Chondrocyte (in vitro differentiated cells): ENCODE measurements around the gene CECR2. TPM values are rescaled to one million over a fixed set of nuclear protein-coding genes. Genes with fewer than 3 reads are reported as not detected.

Source experiments
- DNase-seq: peaks from one replicate; pipeline ENCODE4 v3.0.0; 2021; ENCODE audit warnings: mixed read lengths, low spot score
- H3K27ac Mint-ChIP-seq: one replicate; pipeline ENCODE4 v1.8.0; 2021; ENCODE audit warnings: mild to moderate bottlenecking, moderate library complexity, mixed read lengths; ENCODE audit not compliant: unreplicated experiment
- H3K27me3 Mint-ChIP-seq: 2 replicates; pipeline ENCODE4 v1.8.0; 2021; ENCODE audit warnings: low read depth, mixed read lengths
- H3K36me3 Mint-ChIP-seq: 2 replicates; pipeline ENCODE4 v1.8.0; 2021; ENCODE audit warnings: low read depth, mixed read lengths
- H3K4me1 Mint-ChIP-seq: 2 replicates; pipeline ENCODE4 v1.8.0; 2021; ENCODE audit warnings: low read depth, mild to moderate bottlenecking, mixed read lengths
- H3K4me3 Mint-ChIP-seq: one replicate; pipeline ENCODE4 v1.8.0; 2021; ENCODE audit warnings: mild to moderate bottlenecking, moderate library complexity, mixed read lengths; ENCODE audit not compliant: unreplicated experiment
- H3K9me3 Mint-ChIP-seq: 2 replicates; pipeline ENCODE4 v1.8.0; 2021; ENCODE audit warnings: low read depth, mixed read lengths
- total RNA-seq: library from RNA; stranded (reverse); gene quantifications from 3 replicates; pipeline ENCODE4 v1.2.1, GENCODE V29; 2021
- TF ChIP-seq, protein P1 (sequence below): fragments of 200-600 bp; sonication (generic); IDR thresholded peaks from 2 replicates; pipeline ENCODE4 v1.5.0; 2021; ENCODE audit warnings: antibody characterized with exemption, mild to moderate bottlenecking, moderate library complexity

Gene CECR2
- total RNA-seq, 1 donor from 2014 or later: 0.20 TPM

DNA sequence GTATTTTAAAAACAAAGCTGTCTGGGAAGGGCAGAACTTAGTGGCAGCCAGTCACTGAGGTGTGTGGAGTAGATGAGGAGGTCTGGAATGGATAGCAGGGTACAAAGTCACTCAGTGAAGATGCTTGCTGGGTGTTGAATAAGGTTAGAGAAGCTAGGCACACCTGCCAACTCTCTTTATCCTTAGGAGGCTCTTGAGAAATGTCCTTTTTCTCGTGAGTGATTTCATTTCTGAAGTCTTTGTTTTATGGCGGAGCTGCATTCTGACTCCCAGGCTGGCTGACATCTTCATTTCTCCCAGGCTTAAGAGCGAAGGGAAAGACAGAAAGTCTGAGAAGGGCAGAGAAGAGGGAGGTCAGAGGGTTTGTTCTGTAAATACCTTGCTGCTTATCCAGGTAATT is 31.0 kb downstream of the CECR2 start:
- H3K4me1 Mint-ChIP-seq: peaks cover 4% of the 10 kb centered on the region
- H3K4me3 Mint-ChIP-seq: no peak overlapping the region
- DNase-seq: no peak
- no peaks in the 10 kb centered on the region for H3K36me3 Mint-ChIP-seq
- H3K27me3 Mint-ChIP-seq: no peaks in the 10 kb centered on the region
- TF ChIP-seq, protein P1, sequence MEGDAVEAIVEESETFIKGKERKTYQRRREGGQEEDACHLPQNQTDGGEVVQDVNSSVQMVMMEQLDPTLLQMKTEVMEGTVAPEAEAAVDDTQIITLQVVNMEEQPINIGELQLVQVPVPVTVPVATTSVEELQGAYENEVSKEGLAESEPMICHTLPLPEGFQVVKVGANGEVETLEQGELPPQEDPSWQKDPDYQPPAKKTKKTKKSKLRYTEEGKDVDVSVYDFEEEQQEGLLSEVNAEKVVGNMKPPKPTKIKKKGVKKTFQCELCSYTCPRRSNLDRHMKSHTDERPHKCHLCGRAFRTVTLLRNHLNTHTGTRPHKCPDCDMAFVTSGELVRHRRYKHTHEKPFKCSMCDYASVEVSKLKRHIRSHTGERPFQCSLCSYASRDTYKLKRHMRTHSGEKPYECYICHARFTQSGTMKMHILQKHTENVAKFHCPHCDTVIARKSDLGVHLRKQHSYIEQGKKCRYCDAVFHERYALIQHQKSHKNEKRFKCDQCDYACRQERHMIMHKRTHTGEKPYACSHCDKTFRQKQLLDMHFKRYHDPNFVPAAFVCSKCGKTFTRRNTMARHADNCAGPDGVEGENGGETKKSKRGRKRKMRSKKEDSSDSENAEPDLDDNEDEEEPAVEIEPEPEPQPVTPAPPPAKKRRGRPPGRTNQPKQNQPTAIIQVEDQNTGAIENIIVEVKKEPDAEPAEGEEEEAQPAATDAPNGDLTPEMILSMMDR: no peak
- H3K9me3 Mint-ChIP-seq: no peaks in the 10 kb centered on the region
- no peak overlapping the region for H3K27ac Mint-ChIP-seq

DNA sequence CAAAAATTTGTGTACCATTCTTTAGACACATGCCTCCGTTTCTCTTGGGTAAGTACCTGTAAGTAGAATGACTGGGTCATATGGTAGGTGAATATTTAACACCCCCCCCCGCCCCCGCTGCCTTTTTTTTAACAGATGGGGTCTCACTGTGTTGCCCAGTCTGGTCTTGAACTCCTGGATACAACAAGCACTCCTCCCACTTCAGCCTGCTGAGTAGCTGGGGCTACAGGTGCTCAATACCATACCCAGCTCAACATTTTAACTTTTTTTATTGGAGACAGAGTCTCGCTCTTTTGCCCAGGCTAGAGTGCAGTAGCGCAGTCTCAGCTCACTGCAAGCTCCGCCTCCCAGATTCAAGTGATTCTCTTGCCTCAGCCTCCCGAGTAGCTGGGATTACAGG is 32.5 kb downstream of the CECR2 start:
- TF ChIP-seq, protein P1: no peak
- Mint-ChIP-seq H3K4me3 (no peak overlapping the region), H3K4me1 (peaks cover 10% of the 10 kb centered on the region), H3K9me3 (no peaks in the 10 kb centered on the region), H3K27me3 (no peaks in the 10 kb centered on the region), H3K36me3 (no peaks in the 10 kb centered on the region), H3K27ac (no peak overlapping the region)
- DNase-seq: no peak

DNA sequence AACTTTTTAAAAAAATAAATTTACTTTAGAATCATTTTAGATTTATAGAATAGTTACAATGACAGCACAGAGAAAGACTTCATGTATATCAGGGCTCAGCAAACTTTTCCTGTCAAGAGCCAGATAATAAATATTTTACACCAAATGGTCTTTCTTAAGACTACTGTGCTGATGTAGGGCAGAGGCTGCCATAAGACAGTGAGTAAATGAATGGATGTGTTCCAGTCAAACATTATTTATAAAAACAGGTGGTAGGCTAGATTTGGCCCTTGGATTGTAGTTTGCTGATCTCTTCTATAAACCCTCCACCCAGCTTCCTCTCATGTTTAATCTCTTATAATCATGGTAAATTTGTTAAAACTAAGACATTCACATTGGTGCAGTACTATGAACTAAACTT is 33.0 kb downstream of the CECR2 start:
- TF ChIP-seq, protein P1: no peak
- H3K27ac Mint-ChIP-seq: no peak overlapping the region
- H3K4me1 Mint-ChIP-seq: peaks cover 16% of the 10 kb centered on the region
- no peak overlapping the region for H3K4me3 Mint-ChIP-seq
- no peaks in the 10 kb centered on the region for H3K9me3 Mint-ChIP-seq
- no peaks in the 10 kb centered on the region for H3K27me3 Mint-ChIP-seq
- no peak for DNase-seq
- no peaks in the 10 kb centered on the region for H3K36me3 Mint-ChIP-seq

DNA sequence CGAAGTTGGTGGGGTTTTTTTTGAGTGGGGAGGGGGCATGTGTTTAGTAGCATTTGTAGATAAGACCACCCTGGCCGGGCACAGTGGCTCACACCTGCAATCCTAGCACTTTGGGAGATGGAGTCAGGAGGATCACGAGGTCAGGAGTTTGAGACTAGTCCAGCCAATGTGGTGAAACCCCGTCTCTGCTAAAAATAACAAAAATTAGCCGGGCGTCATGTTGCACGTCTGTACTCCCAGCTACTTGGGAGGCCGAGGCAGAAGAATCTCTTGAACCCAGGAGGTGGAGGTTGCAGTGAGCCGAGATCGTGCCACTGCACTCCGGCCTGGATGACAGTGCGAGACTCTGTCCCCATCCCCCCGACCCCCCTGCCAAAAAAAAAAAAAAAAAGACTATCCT is 34.6 kb downstream of the CECR2 start:
- Mint-ChIP-seq H3K9me3 (no peaks in the 10 kb centered on the region), H3K27ac (no peak overlapping the region)
- DNase-seq: no peak

DNA sequence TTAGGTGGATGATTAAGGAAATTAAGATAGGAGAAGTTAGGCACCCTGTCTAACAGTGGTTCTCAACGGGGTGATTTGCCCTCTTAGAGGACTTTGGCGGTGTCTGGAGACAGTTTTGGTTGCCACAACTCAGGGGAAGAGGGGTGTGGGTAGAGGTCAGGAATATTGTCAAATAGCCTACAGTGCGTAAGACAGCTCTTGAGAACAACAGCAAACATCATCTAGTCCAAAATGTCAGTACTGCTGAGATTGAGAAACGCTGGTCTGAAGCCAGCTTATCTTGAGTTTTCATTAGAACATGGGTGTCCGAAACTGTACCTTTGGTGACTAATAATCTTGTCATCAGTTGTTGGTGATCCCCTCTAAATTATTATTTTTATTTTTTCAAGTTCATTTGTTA is 38.4 kb downstream of the CECR2 start:
- DNase-seq: no peak
- Mint-ChIP-seq H3K4me1 (peaks cover 20% of the 10 kb centered on the region), H3K9me3 (no peaks in the 10 kb centered on the region), H3K27me3 (no peaks in the 10 kb centered on the region), H3K36me3 (no peaks in the 10 kb centered on the region), H3K4me3 (no peak overlapping the region), H3K27ac (no peak overlapping the region)
- TF ChIP-seq, protein P1: no peak

More for the DNA sequence above, 34.6 kb downstream of the CECR2 start:
- TF ChIP-seq, protein P1: no peak
- Mint-ChIP-seq H3K4me3 (no peak overlapping the region), H3K36me3 (no peaks in the 10 kb centered on the region), H3K4me1 (peaks cover 20% of the 10 kb centered on the region), H3K27me3 (no peaks in the 10 kb centered on the region)
